GM18519 (cell line): ENCODE data around the gene ZC3H12C.
A peak's percentile ranks its signal among the peaks of the same experiment; 100 is the strongest.

ENCODE experiments used
- ATAC-seq: cut with Tn5 transposase; IDR thresholded peaks from one replicate; pipeline ENCODE4 v1.9.1; 2021; ENCODE audit warnings: mild to moderate bottlenecking, moderate library complexity; ENCODE audit not compliant: unreplicated experiment, low FRiP score

ZC3H12C gene

GRCh38 chr11:110076371-110076965 lies 16.7 kb upstream of the ZC3H12C start:
- ATAC-seq: no peak

- ATAC-seq: peak; percentile 4
Observed at GRCh38 chr11:110077346-110077745, 15.8 kb upstream of the ZC3H12C start.

- ATAC-seq: peak; percentile 89
Observed at GRCh38 chr11:110077831-110078325, 15.3 kb upstream of the ZC3H12C start.

- no peak for ATAC-seq
Observed at GRCh38 chr11:110078923-110079544, 14.2 kb upstream of the ZC3H12C start.

- no peak for ATAC-seq
Observed at GRCh38 chr11:110079726-110080125, 13.5 kb upstream of the ZC3H12C start.

- no peak for ATAC-seq
Observed at GRCh38 chr11:110081462-110082376, 11.5 kb upstream of the ZC3H12C start.

GRCh38 chr11:110082899-110083298 lies 10.3 kb upstream of the ZC3H12C start:
- no peak for ATAC-seq

GRCh38 chr11:110085255-110085838 lies 7.8 kb upstream of the ZC3H12C start:
- ATAC-seq: no peak

GRCh38 chr11:110086892-110087309 lies 6.3 kb upstream of the ZC3H12C start:
- no peak for ATAC-seq

GRCh38 chr11:110087812-110088534 lies 5.2 kb upstream of the ZC3H12C start:
- no peak for ATAC-seq

- no peak for ATAC-seq
Observed at GRCh38 chr11:110088535-110089344, 4.5 kb upstream of the ZC3H12C start.

GRCh38 chr11:110089617-110090282 lies 3.4 kb upstream of the ZC3H12C start:
- no peak for ATAC-seq

GRCh38 chr11:110090466-110091026 lies 2.6 kb upstream of the ZC3H12C start:
- no peak for ATAC-seq

GRCh38 chr11:110092111-110092514 lies 1.1 kb upstream of the ZC3H12C start:
- ATAC-seq: no peak

GRCh38 chr11:110093407-110094297 lies 460 bp downstream of the ZC3H12C start:
- ATAC-seq: peak; percentile 13

- ATAC-seq: no peak
Observed at GRCh38 chr11:110094298-110095285, 1.4 kb downstream of the ZC3H12C start.
